Type B pancreatic cell (in vitro differentiated cells): ENCODE results near the gene EYS. TPM values are rescaled to one million over a fixed set of nuclear protein-coding genes. Genes with fewer than 3 reads are reported as not detected.

ENCODE experiments used
- DNase-seq: peaks from one replicate; pipeline ENCODE4 v3.0.0; 2021; ENCODE audit warnings: mixed read lengths; ENCODE audit not compliant: unreplicated experiment; ENCODE audit errors: extremely low spot score
- H3K27ac Mint-ChIP-seq: 2 replicates; pipeline ENCODE4 v1.8.0; 2021; ENCODE audit warnings: mild to moderate bottlenecking, mixed read lengths
- H3K27me3 Mint-ChIP-seq: 2 replicates; pipeline ENCODE4 v1.8.0; 2021; ENCODE audit warnings: mixed read lengths
- H3K36me3 Mint-ChIP-seq: 2 replicates; pipeline ENCODE4 v1.8.0; 2021; ENCODE audit warnings: mixed read lengths
- H3K4me1 Mint-ChIP-seq: one replicate; pipeline ENCODE4 v1.8.0; 2021; ENCODE audit warnings: mixed read lengths; ENCODE audit not compliant: unreplicated experiment
- H3K4me3 Mint-ChIP-seq: 2 replicates; pipeline ENCODE4 v1.8.0; 2021; ENCODE audit warnings: mild to moderate bottlenecking, mixed read lengths
- H3K9me3 Mint-ChIP-seq: 2 replicates; pipeline ENCODE4 v1.8.0; 2021; ENCODE audit warnings: mixed read lengths
- total RNA-seq: library from RNA; stranded (reverse); gene quantifications from 2 replicates; pipeline ENCODE4 v1.2.1, GENCODE V29; 2021; ENCODE audit warnings: low replicate concordance
- TF ChIP-seq, protein P1 (sequence below): fragments of 200-600 bp; sonication (generic); conservative IDR thresholded peaks from 2 replicates; pipeline ENCODE4 v1.5.0; 2021; ENCODE audit warnings: antibody characterized with exemption, mild to moderate bottlenecking

Gene EYS
- total RNA-seq, 1 donor from 2014 or later = 1.5 TPM

DNA sequence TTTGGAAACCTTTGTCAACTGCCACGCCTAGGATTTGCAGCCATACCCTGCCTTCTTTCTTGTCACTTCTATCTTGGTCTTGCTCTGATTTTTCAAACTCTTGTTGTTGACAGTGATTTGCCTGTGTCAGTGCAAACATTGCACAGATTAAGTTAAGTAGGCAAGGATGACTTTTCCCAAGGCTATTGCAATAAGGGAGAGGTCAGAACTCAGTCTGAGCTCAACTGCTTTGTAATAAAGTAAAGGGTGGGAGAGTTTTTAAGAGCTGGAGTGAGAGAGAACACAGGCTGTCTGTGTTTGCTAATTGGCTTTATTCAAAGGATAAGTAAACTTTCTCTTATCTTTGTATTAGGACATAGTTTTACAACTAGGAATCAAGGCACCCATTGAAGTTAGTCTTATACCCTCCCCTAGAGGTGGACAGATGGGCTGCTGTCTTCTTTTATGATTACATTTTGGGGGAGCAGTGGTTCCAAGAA, 1622.8 kb downstream of the EYS start:
- Mint-ChIP-seq H3K4me1 (peaks cover 6% of the 10 kb centered on the region), H3K9me3 (peaks cover 9% of the 10 kb centered on the region), H3K27ac (peak overlapping the region; percentile 74), H3K4me3 (peak overlapping the region; percentile 53), H3K27me3 (no peaks in the 10 kb centered on the region), H3K36me3 (no peaks in the 10 kb centered on the region)
- no peak for DNase-seq
- TF ChIP-seq, protein P1, sequence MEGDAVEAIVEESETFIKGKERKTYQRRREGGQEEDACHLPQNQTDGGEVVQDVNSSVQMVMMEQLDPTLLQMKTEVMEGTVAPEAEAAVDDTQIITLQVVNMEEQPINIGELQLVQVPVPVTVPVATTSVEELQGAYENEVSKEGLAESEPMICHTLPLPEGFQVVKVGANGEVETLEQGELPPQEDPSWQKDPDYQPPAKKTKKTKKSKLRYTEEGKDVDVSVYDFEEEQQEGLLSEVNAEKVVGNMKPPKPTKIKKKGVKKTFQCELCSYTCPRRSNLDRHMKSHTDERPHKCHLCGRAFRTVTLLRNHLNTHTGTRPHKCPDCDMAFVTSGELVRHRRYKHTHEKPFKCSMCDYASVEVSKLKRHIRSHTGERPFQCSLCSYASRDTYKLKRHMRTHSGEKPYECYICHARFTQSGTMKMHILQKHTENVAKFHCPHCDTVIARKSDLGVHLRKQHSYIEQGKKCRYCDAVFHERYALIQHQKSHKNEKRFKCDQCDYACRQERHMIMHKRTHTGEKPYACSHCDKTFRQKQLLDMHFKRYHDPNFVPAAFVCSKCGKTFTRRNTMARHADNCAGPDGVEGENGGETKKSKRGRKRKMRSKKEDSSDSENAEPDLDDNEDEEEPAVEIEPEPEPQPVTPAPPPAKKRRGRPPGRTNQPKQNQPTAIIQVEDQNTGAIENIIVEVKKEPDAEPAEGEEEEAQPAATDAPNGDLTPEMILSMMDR = no peak

DNA sequence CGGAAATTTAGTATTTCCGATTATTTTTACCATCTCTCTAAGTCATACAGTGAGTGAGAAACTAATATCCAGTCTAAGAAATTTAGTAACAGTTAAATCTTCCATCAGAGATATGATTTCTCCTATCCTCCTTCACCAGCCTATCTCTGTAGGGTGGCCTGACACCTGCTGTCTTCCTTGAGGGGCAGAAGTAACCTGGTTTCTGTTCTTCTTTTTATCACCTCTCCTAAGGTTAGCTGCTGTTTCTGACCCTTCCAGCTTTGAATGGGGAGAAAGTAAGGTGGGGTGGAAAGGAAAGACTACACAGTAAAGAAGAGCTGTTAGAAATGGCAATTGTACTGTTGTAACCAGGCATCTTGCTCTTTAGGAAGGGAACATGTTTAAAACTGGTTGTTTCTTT, 1623.8 kb downstream of the EYS start:
- no peaks in the 10 kb centered on the region for H3K36me3 Mint-ChIP-seq

DNA sequence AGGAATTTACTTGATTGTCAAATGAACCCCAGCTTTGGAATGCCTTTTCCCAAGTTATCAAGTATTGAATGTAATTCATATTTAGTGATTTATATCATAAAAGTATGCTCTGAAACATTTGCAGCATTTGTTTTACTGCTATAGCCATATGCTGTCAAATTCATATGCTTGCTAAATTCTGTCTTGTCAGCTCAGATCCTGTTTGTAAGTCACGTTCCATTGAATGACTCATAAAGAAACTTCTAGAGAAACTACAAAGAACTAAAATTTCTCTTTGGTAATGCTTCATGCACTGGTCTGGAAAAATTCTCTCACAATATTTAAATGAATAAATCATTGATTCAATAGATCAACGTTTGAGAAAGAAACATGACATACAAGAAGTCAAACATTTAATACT, 1625.6 kb downstream of the EYS start:
- no peak overlapping the region for H3K4me3 Mint-ChIP-seq
- H3K9me3 Mint-ChIP-seq = peaks cover 9% of the 10 kb centered on the region
- no peaks in the 10 kb centered on the region for H3K27me3 Mint-ChIP-seq
- TF ChIP-seq, protein P1 = no peak
- H3K4me1 Mint-ChIP-seq = peaks cover 10% of the 10 kb centered on the region
- no peak for DNase-seq
- H3K36me3 Mint-ChIP-seq = no peaks in the 10 kb centered on the region
- H3K27ac Mint-ChIP-seq = peak overlapping the region; percentile 15

More for the DNA sequence above, 1623.8 kb downstream of the EYS start:
- Mint-ChIP-seq H3K9me3 (peaks cover 9% of the 10 kb centered on the region), H3K27ac (no peak overlapping the region), H3K4me3 (no peak overlapping the region), H3K27me3 (no peaks in the 10 kb centered on the region), H3K4me1 (peaks cover 6% of the 10 kb centered on the region)
- TF ChIP-seq, protein P1 = no peak
- DNase-seq = no peak

DNA sequence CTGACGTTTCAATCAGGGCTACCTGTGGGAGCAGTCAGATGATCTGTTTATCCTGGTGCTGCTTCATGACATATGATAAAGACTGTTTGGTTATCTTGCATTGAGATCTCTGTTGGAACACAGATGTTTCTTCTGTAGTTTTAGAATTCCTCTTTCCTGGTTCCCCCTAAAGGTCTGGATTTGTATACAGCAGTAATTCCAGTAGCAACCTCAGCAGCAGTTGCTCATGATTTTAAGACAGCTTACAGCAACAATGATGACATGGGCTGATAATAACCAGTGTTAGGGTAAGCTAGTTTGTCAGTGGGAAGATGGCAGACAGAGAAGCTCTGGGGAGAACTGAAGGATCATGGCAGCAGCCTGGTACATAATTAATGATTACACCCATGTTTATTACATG, 1632.0 kb downstream of the EYS start:
- H3K27ac Mint-ChIP-seq = no peak overlapping the region
- no peak overlapping the region for H3K4me3 Mint-ChIP-seq
- no peaks in the 10 kb centered on the region for H3K36me3 Mint-ChIP-seq
- H3K27me3 Mint-ChIP-seq = peaks cover 2% of the 10 kb centered on the region
- peaks cover 3% of the 10 kb centered on the region for H3K9me3 Mint-ChIP-seq
- TF ChIP-seq, protein P1 = no peak
- no peak for DNase-seq
- H3K4me1 Mint-ChIP-seq = peaks cover 4% of the 10 kb centered on the region

DNA sequence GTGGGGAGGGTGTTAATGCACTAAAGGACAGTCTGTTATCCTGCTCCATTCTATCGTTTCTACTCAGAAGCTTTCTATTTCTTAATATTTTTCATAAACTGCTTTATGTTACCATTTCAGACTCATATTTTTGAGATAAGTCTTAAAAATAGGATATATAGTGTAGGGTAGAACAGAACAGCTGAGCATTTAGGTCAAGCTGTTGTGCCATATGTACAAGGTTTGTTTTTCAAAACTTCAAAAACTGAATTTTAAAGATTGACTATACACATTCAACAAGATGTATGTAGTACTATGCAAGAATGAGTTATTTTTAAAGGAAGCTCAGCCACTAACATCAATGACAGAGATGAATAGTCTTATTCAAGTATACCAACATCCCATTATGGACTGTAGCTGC, 1634.3 kb downstream of the EYS start:
- peaks cover 3% of the 10 kb centered on the region for H3K4me1 Mint-ChIP-seq
- H3K9me3 Mint-ChIP-seq = peaks cover 3% of the 10 kb centered on the region

More for the DNA sequence above, 1634.3 kb downstream of the EYS start:
- H3K4me3 Mint-ChIP-seq = no peak overlapping the region
- no peak for DNase-seq
- no peak overlapping the region for H3K27ac Mint-ChIP-seq
- H3K27me3 Mint-ChIP-seq = peaks cover 2% of the 10 kb centered on the region
- no peaks in the 10 kb centered on the region for H3K36me3 Mint-ChIP-seq
- TF ChIP-seq, protein P1 = no peak
